GM10248 (cell line): ENCODE data around the gene STARD7.

Source experiments
- CTCF ChIA-PET: fragments of 300-600 bp; sonication (Branson Sonifier 250); formaldehyde crosslinking; extraction: SDS; loops from one replicate; lab custom pipeline; 2021; ENCODE audit warnings: antibody characterized with exemption; lab: Yijun Ruan, JAX
- POLR2A ChIA-PET: fragments of 350-650 bp; sonication (Branson Sonifier 250); formaldehyde crosslinking; extraction: SDS; loops from one replicate; lab custom pipeline; 2020; ENCODE audit warnings: antibody characterized with exemption; lab: Yijun Ruan, JAX
- DNase-seq: peaks from one replicate; pipeline ENCODE4 v3.0.0; 2012; ENCODE audit errors: extremely low spot score
- CTCF ChIP-seq: IDR thresholded peaks from 2 replicates; pipeline ENCODE4 v1.5.1; 2012; ENCODE audit warnings: mild to moderate bottlenecking, low read depth; ENCODE audit errors: extremely low read depth, missing control alignments, control extremely low read depth

STARD7 gene

GRCh38 chr2:96245609-96246390, 37.2 kb upstream of the STARD7 start:
- POLR2A ChIA-PET: interaction anchor here (1.5 kb wide), 1 partner anchor 101 kb away, joined by 3 read pairs; the partner anchor contains the start of gene DUSP2

GRCh38 chr2:96243843-96244242, 35.2 kb upstream of the STARD7 start:
- TF ChIP-seq CTCF: no peak
- POLR2A ChIA-PET: no interaction called here
- DNase-seq: no peak
- CTCF ChIA-PET: interaction anchor here (1.0 to 2.0 kb wide), 3 partner anchors 10 to 18 kb away, joined by 3 to 12 read pairs (median 3); no protein-coding TSS in a partner anchor

More at GRCh38 chr2:96245609-96246390, 37.2 kb upstream of the STARD7 start:
- no peak for TF ChIP-seq CTCF
- CTCF ChIA-PET: interaction anchor here (1.1 to 3.3 kb wide), 10 partner anchors 9 to 253 kb away, joined by 3 to 13 read pairs (median 4); partner anchors contain the start of gene ADRA2B
- DNase-seq: no peak

- ChIA-PET POLR2A (no interaction called here), CTCF (interaction anchor here (0.6 to 2.8 kb wide), 12 partner anchors 8 to 219 kb away, joined by 3 to 12 read pairs (median 4); partner anchors contain the start of gene STARD7)
- DNase-seq: peak; percentile 73
- no peak for TF ChIP-seq CTCF
Measured at GRCh38 chr2:96241900-96242611, 33.4 kb upstream of the STARD7 start.

- DNase-seq: no peak
- POLR2A ChIA-PET: no interaction called here
- TF ChIP-seq CTCF: peak; percentile 31
- CTCF ChIA-PET: interaction anchor here (0.8 to 2.8 kb wide), 9 partner anchors 9 to 248 kb away, joined by 3 to 12 read pairs (median 7); partner anchors contain the start of gene STARD7
Measured at GRCh38 chr2:96241227-96241626, 32.6 kb upstream of the STARD7 start.

GRCh38 chr2:96240341-96241038, 31.9 kb upstream of the STARD7 start:
- no peak for DNase-seq
- POLR2A ChIA-PET: no interaction called here
- CTCF ChIA-PET: interaction anchor here (1.4 to 4.2 kb wide), 8 partner anchors 10 to 218 kb away, joined by 3 to 13 read pairs (median 8); partner anchors contain the start of gene STARD7
- no peak for TF ChIP-seq CTCF
